Immature natural killer cell (primary cell): ENCODE data around the gene TEX29. TPM values are rescaled to one million over a fixed set of nuclear protein-coding genes. Genes with fewer than 3 reads are reported as not detected.

Experiments
- DNase-seq, 3 donors: peaks; one replicate each; pipeline ENCODE4 v3.0.0; 2022; ENCODE audit warnings: mixed read lengths in 1 of 3
- H3K27ac Mint-ChIP-seq, 6 donors: one replicate each; pipeline ENCODE4 v1.8.0; 2020; ENCODE audit warnings: mixed read lengths in 6 of 6, mild to moderate bottlenecking in 5 of 6, inconsistent platforms in 4 of 6, moderate library complexity in 3 of 6
- H3K27me3 Mint-ChIP-seq, 3 donors: one replicate each; pipeline ENCODE4 v1.8.0; 2020 to 2021; ENCODE audit warnings: low read depth in 3 of 3, mild to moderate bottlenecking in 3 of 3, mixed read lengths in 3 of 3, moderate library complexity in 3 of 3, inconsistent platforms in 1 of 3
- H3K36me3 Mint-ChIP-seq, 3 donors: one replicate each; pipeline ENCODE4 v1.8.0; 2020; ENCODE audit warnings: mixed read lengths in 3 of 3, inconsistent platforms in 2 of 3, mild to moderate bottlenecking in 2 of 3
- H3K4me1 Mint-ChIP-seq, 2 donors: one replicate each; pipeline ENCODE4 v1.8.0; 2020; ENCODE audit warnings: inconsistent platforms in 2 of 2, mild to moderate bottlenecking in 2 of 2, mixed read lengths in 2 of 2, moderate library complexity in 1 of 2
- H3K4me3 Mint-ChIP-seq, 5 donors: one replicate each; pipeline ENCODE4 v1.8.0; 2020; ENCODE audit warnings: mild to moderate bottlenecking in 5 of 5, mixed read lengths in 5 of 5, inconsistent platforms in 3 of 5, moderate library complexity in 3 of 5
- H3K9me3 Mint-ChIP-seq, 6 donors: one replicate each; pipeline ENCODE4 v1.8.0; 2020; ENCODE audit warnings: mild to moderate bottlenecking in 6 of 6, mixed read lengths in 6 of 6, inconsistent platforms in 4 of 6, moderate library complexity in 3 of 6
- polyA plus RNA-seq, 3 donors: library from polyadenylated mRNA; unstranded; fragments of 300-500 nt; fragmentation: Illumina TruSeq; gene quantifications; one replicate each; pipeline ENCODE4 v1.2.3, GENCODE V29; 2021

The TEX29 gene
- polyA plus RNA-seq, 3 donors from 2014 or later, result 1.4 TPM; not detected in 2

DNA sequence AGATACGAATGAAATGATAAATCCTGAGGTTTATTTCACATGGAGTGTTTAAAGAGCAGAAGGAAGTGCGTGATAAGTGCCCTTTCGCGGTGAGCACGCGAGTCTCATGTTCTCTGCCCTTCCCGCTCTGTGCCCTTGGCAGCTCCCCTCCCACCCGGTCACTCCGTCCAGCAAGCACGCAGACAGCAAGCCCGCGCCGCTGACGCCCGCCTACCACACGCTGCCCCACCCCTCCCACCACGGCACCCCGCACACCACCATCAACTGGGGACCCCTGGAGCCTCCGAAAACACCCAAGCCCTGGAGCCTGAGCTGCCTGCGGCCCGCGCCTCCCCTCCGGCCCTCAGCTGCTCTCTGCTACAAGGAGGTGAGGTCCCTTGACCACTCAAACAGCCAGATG is 37.4 kb upstream of the TEX29 start:
- Mint-ChIP-seq H3K36me3 (peaks cover 23 to 65% (median 54%) of the 10 kb centered on the region in 3 donors), H3K4me3 (no peak overlapping the region), H3K27ac (no peak overlapping the region), H3K4me1 (peaks cover 0 to 6% of the 10 kb centered on the region in 2 donors), H3K9me3 (no peaks in the 10 kb centered on the region), H3K27me3 (peaks cover 0 to 2% (median 0%) of the 10 kb centered on the region in 3 donors)
- no peak for DNase-seq

- Mint-ChIP-seq H3K4me1 (peaks cover 0 to 6% of the 10 kb centered on the region in 2 donors), H3K36me3 (peaks cover 23 to 64% (median 52%) of the 10 kb centered on the region in 3 donors), H3K27me3 (peaks cover 0 to 2% (median 0%) of the 10 kb centered on the region in 3 donors), H3K9me3 (no peaks in the 10 kb centered on the region), H3K4me3 (no peak overlapping the region), H3K27ac (no peak overlapping the region)
- no peak for DNase-seq
Observed at GRCh38 chr13:111283457-111283856, 37.0 kb upstream of the TEX29 start.

DNA sequence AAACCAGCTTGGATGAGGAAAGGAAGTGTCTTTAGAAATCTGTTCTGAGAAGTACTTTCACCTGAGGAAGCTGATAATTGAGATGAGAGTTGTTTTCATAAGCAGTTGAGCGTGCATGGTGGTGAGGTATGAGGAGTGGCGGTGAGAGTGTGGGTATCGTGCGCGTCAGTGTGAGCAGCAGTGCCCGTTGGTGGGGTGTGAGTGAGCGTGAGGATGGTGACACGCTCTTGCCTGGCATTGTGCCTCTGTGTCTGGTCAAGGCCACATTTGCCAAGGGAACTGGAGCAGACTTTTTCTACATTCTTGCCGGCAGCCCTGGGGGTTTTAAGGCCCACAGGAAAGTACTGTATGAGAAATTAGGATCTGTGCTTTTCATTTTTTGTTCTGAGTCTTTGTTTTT is 36.5 kb upstream of the TEX29 start:
- Mint-ChIP-seq H3K36me3 (peaks cover 23 to 61% (median 48%) of the 10 kb centered on the region in 3 donors), H3K4me1 (peaks cover 0 to 6% of the 10 kb centered on the region in 2 donors), H3K4me3 (no peak overlapping the region), H3K27ac (peak overlapping the region in 1 of 6 donors; percentile 4), H3K27me3 (peaks cover 0 to 2% (median 0%) of the 10 kb centered on the region in 3 donors), H3K9me3 (no peaks in the 10 kb centered on the region)
- no peak for DNase-seq

GRCh38 chr13:111284565-111284964 is 35.9 kb upstream of the TEX29 start:
- DNase-seq, result no peak
- Mint-ChIP-seq H3K36me3 (peaks cover 24 to 65% (median 52%) of the 10 kb centered on the region in 3 donors), H3K27me3 (peaks cover 0 to 2% (median 0%) of the 10 kb centered on the region in 3 donors), H3K4me3 (no peak overlapping the region), H3K27ac (peak overlapping the region in 1 of 6 donors; percentile 8), H3K9me3 (no peaks in the 10 kb centered on the region), H3K4me1 (peaks cover 0 to 6% of the 10 kb centered on the region in 2 donors)

GRCh38 chr13:111286162-111286561 is 34.3 kb upstream of the TEX29 start:
- peaks cover 0 to 2% (median 0%) of the 10 kb centered on the region in 3 donors for H3K27me3 Mint-ChIP-seq
- no peak overlapping the region for H3K4me3 Mint-ChIP-seq
- no peaks in the 10 kb centered on the region for H3K4me1 Mint-ChIP-seq
- H3K9me3 Mint-ChIP-seq, result no peaks in the 10 kb centered on the region
- DNase-seq, result no peak
- H3K27ac Mint-ChIP-seq, result no peak overlapping the region
- peaks cover 26 to 58% (median 49%) of the 10 kb centered on the region in 3 donors for H3K36me3 Mint-ChIP-seq

DNA sequence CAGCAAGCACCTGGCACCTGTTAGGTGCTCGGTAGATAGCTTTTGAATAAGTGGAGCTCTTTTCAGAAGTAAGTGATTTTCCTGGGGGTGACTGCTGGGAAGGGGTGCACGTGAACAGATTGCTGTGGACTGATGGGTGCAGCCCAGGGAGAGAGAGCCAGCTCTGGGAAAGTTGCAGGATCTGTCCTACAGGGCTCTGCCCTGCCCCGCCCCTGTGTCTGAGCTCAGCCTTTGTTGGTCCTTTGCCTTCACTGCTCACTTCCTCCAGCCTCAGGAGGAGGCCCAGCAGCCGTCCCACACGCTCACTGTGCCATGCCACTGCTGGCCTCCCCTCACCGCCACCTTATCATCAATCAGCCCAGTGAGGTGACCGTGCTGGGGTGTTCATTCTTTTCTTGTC is 33.7 kb upstream of the TEX29 start:
- no peak for DNase-seq
- H3K4me3 Mint-ChIP-seq, result no peak overlapping the region
- no peaks in the 10 kb centered on the region for H3K9me3 Mint-ChIP-seq
- H3K4me1 Mint-ChIP-seq, result no peaks in the 10 kb centered on the region
- no peak overlapping the region for H3K27ac Mint-ChIP-seq
- peaks cover 0 to 2% (median 0%) of the 10 kb centered on the region in 3 donors for H3K27me3 Mint-ChIP-seq
- H3K36me3 Mint-ChIP-seq, result peaks cover 26 to 57% (median 48%) of the 10 kb centered on the region in 3 donors

GRCh38 chr13:111287201-111287600 is 33.2 kb upstream of the TEX29 start:
- peaks cover 0 to 2% (median 0%) of the 10 kb centered on the region in 3 donors for H3K27me3 Mint-ChIP-seq
- no peaks in the 10 kb centered on the region for H3K9me3 Mint-ChIP-seq
- H3K4me1 Mint-ChIP-seq, result no peaks in the 10 kb centered on the region
- no peak overlapping the region for H3K27ac Mint-ChIP-seq
- no peak overlapping the region for H3K4me3 Mint-ChIP-seq
- peaks cover 30 to 61% (median 51%) of the 10 kb centered on the region in 3 donors for H3K36me3 Mint-ChIP-seq
- DNase-seq, result no peak

DNA sequence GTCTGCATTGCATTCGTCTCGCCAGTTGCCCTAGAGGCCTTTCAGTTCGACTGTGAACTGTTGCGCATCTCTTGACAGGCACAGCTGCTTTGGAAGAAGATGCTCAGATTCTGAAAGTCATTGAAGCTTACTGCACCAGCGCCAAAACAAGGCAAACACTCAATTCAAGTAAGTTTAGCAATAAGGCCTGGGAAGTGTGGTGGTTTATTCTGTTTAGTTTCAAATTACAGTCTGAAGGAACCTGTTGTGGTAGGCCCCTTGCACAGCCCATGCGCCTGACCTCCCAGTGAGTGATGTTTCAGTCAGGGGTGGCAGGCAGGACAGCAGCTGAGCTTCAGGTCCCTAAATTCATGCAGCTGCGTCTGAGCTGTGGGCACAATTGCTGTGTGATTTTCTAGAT is 32.2 kb upstream of the TEX29 start:
- Mint-ChIP-seq H3K27ac (no peak overlapping the region), H3K4me3 (no peak overlapping the region), H3K4me1 (no peaks in the 10 kb centered on the region), H3K36me3 (peaks cover 35 to 66% (median 56%) of the 10 kb centered on the region in 3 donors), H3K27me3 (peaks cover 0 to 2% (median 0%) of the 10 kb centered on the region in 3 donors), H3K9me3 (no peaks in the 10 kb centered on the region)
- DNase-seq, result no peak

DNA sequence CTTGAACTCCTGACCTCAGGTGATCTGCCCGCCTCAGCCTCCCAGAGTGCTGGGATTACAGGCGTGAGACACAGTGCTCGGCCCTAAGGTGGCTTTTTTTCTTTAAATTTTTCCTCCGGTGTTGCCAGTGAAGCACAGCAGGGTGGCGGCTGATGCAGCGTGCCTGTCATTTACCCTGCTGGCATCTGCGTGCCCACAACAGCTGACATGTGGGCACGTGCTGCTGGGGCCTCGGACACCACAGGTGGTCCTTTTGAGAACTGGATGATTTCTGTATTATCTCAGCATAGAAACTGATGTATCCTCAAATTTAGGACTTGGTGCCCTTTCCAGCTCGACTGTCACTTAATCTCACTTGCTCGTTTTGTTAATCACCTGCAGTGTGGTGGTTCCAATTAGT is 31.2 kb upstream of the TEX29 start:
- H3K36me3 Mint-ChIP-seq, result peaks cover 34 to 66% (median 49%) of the 10 kb centered on the region in 3 donors
- H3K9me3 Mint-ChIP-seq, result no peaks in the 10 kb centered on the region
- H3K4me3 Mint-ChIP-seq, result no peak overlapping the region
- no peak overlapping the region for H3K27ac Mint-ChIP-seq
- H3K4me1 Mint-ChIP-seq, result peaks cover 0 to 6% of the 10 kb centered on the region in 2 donors
- DNase-seq, result no peak
- H3K27me3 Mint-ChIP-seq, result no peaks in the 10 kb centered on the region

DNA sequence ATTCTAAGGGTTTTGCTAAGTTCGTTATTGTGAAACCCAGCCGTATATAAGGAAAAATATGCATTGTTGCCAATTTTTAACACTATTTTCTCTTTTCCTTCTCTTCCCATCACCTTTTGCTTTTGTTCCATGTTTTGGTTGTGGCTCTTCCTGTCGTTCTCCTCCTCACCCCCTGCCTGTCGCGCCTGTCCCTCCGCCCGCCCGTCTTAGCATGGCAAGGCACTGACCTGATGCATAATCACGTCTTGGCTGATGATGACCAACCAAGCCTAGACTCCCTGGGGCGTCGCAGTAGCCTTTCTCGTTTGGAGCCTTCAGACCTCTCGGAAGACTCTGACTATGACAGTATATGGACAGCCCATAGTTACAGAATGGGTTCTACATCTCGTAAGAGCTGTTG is 28.5 kb upstream of the TEX29 start:
- Mint-ChIP-seq H3K4me3 (no peak overlapping the region), H3K36me3 (peaks cover 33 to 62% (median 34%) of the 10 kb centered on the region in 3 donors), H3K9me3 (no peaks in the 10 kb centered on the region), H3K27ac (no peak overlapping the region), H3K4me1 (peaks cover 20 to 29% of the 10 kb centered on the region in 2 donors), H3K27me3 (peaks cover 0 to 2% (median 0%) of the 10 kb centered on the region in 3 donors)
- no peak for DNase-seq

DNA sequence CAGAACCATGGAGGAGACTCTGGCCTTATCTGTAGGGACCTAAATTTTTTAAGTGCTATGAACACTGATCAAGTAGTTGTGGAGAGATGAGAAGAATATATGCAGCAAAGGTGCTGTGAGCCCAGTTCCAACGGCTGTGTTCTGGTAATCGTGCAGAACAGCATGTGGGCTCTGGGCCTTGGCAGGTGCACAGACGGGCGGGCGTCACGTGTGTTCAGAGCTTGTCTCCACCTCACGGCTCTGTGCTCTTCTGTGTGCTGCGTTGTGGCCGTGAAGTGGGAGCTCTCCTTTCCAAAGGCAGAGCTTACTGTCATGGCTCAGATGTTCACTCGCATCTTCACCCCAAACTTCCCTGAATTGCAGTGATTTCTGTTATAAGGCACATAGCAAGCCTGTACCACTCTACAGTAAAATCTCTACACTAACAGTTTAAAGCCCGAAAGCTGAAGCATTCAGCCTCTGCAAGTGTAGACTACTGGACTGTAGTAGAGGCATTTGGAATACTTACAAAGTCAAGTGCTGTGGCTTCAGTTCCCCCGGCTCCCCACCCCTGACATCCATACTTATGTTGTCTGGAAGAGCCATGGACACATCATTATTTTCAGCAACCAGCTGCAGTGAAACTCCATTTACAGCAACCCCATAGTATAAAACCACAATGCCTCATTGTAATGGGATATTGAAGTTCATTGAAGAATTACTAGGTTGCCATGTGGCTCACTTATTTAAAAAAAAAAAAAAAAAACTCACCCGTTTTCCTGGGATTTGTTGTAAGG is 27.5 kb upstream of the TEX29 start:
- H3K9me3 Mint-ChIP-seq, result no peaks in the 10 kb centered on the region
- no peak overlapping the region for H3K4me3 Mint-ChIP-seq
- H3K36me3 Mint-ChIP-seq, result peaks cover 30 to 64% (median 39%) of the 10 kb centered on the region in 3 donors
- no peak overlapping the region for H3K27ac Mint-ChIP-seq
- peaks cover 0 to 2% (median 0%) of the 10 kb centered on the region in 3 donors for H3K27me3 Mint-ChIP-seq
- peaks cover 24 to 38% of the 10 kb centered on the region in 2 donors for H3K4me1 Mint-ChIP-seq
- no peak for DNase-seq

- peaks cover 30 to 54% (median 47%) of the 10 kb centered on the region in 3 donors for H3K36me3 Mint-ChIP-seq
- H3K4me1 Mint-ChIP-seq, result peaks cover 24 to 38% of the 10 kb centered on the region in 2 donors
- H3K9me3 Mint-ChIP-seq, result no peaks in the 10 kb centered on the region
- DNase-seq, result no peak
- peak overlapping the region in 2 of 6 donors; percentile 12 to 19 for H3K27ac Mint-ChIP-seq
- H3K27me3 Mint-ChIP-seq, result peaks cover 0 to 2% (median 0%) of the 10 kb centered on the region in 3 donors
- peak overlapping the region in 3 of 5 donors; percentile 6 to 47 (median 15) for H3K4me3 Mint-ChIP-seq
Observed at GRCh38 chr13:111295886-111296285, 24.6 kb upstream of the TEX29 start.

DNA sequence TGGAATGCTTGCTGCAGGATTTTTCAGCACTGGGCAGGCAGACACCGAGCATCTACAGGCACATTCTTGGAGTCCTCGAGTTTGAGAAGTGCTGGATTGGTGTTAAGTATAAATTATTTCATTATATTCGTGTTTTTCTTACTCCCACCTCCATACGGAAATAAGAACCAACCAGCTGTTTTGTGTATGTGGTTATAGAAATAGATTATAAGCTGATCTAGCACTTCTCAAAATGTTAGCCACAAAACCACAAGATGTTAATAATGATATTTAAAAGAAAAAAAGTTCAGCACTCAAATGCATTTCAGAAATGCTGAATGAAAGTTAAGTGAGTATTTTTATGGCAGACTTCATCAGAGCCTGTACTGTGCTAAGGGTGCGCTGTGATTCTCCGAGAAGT is 24.0 kb upstream of the TEX29 start:
- peak; percentile 3 to 12 (median 5) for DNase-seq
- Mint-ChIP-seq H3K4me3 (peak overlapping the region in 1 of 5 donors; percentile 24), H3K9me3 (no peaks in the 10 kb centered on the region), H3K27me3 (peaks cover 0 to 2% (median 0%) of the 10 kb centered on the region in 3 donors), H3K4me1 (peaks cover 24 to 38% of the 10 kb centered on the region in 2 donors), H3K36me3 (peaks cover 29 to 53% (median 48%) of the 10 kb centered on the region in 3 donors), H3K27ac (peak overlapping the region in 1 of 6 donors; percentile 31)

- Mint-ChIP-seq H3K4me1 (peaks cover 26 to 40% of the 10 kb centered on the region in 2 donors), H3K9me3 (no peaks in the 10 kb centered on the region), H3K27ac (peak overlapping the region in 1 of 6 donors; percentile 53), H3K27me3 (peaks cover 0 to 2% (median 0%) of the 10 kb centered on the region in 3 donors), H3K4me3 (no peak overlapping the region), H3K36me3 (peaks cover 23 to 52% (median 38%) of the 10 kb centered on the region in 3 donors)
- no peak for DNase-seq
Observed at GRCh38 chr13:111298214-111298975, 22.0 kb upstream of the TEX29 start.
